Stimulated activated CD4-positive, alpha-beta T cell treated with anti-CD3 and anti-CD28 coated beads, Interleukin-15, amount 100 ng/mL, for 48 hours (primary cell): ENCODE measurements around the gene ANKDD1B.
"Not testable (repeated sequence)": the region's sequence is repeated elsewhere in the genome, so short reads cannot be mapped to it uniquely, and the experiment has no call there.

Experiments used
- DNase-seq, 2 donors: peaks; one replicate each; pipeline ENCODE4 v3.0.0-alpha.2; 2020; ENCODE audit warnings: low read depth in 2 of 2

The ANKDD1B gene

DNA sequence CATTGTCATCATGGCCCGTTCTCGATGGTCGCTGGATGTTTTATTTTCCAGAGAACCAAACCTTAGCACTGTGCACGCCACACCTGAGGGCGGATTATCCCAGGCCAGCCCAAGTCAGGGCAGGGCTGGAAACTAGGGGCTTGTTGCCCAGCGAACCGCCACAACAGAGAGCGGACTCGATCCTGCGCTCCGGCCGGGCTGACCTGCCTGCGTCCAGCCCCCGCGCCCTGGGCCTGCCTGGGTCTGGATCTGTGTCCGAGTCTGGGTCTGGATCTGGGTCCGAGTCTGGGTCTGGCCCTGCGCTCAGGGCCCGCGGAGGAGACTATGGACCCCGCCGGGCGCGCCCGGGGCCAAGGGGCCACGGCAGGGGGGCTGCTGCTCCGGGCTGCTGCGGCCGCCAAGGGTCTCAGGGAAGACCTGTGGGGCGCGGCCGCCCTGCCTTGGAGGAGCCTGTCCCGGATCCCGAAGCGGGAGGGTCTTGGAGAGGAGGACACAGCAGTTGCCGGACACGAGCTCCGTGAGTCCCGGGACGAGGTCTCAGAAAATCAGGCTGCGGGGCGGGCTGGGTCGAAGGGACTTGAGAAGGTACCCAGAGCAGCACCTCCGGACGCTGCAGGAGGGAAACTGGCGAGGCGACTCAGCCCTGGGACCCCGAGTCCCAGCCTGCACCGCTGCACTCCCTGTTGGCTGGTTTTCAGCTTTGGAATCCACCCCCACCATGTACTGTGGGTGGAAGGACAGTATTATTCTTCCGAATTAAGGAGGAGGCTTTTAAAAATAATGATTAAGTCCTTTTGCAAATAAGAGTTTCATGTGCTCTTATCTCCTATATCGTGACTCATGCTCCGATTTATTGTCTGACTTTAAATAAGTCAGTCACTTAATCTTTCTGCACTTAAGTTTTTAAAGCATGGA, at the start of gene ANKDD1B:
Gene ANKDD1B, plus strand, starts transcription at position 143 of the 915 bp plus-strand sequence. Its CDS starts 182 bp downstream, at position 325.
- DNase-seq = peak in 1 of 2 donors; percentile 1

DNA sequence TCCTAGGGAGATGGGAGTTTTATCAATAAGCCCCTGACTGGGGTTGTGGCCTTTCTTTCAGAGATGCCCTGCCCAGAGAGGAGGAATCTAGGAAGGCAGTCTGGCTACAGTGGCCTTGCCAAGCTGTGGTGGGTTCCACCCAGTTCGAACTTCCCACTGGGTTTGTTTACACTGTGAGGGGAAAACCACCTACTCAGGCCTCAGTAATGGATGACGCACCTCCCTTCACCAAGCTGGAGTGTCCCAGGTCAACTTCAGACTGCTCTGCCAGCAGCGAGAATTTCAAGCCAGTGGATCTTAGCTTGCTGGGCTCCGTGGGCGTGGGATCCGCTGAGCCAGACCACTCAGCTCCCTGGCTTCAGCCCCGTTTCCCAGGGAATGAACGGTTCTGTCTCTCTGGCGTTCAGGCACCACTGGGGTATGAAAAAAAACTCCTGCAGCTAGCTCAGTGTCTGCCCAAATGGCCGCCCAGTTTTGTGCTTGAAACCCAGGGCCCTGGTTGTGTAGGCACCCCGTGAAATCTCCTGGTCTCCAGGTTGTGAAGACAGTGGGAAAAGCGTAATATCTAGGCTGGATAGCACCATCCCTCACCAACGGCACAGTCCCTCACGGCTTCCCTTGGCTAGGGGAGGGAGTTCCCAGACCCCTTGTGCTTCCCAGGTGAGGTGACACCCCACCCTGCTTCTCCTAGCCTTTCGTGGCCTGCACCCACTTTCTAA, 45.1 kb upstream of the ANKDD1B start:
- peak in 1 of 2 donors; percentile 6 for DNase-seq

DNA sequence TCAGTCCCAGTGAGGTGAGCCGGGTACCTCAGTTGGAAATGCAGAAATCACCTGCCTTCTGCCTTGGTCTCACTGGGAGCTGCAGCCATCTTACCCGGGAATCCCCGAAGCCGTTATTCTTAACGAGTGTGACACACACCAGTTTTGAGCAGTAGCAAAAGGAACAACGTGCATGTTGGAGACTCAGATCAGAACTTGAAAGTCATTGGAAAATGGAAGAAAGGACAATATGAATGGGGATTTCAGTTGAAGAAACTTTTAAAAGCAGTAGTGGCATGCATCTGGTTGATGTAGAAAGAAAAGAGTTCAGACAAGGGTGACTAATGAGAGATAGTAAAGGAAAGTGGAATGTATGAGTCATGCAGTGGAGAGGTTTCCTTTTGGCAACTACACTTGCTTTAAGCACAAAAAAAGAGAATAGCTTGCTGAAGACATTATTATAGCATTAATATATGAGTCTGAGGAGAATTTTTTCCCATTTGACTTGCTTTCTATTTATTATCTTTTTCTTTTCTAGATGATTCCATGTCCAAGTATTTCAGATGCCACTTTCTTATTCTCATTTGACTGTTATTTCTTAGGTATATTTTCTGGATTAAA, 44.4 kb upstream of the ANKDD1B start:
- peak; percentile 34 to 41 for DNase-seq

GRCh38 chr5:75567710-75568109, 43.5 kb upstream of the ANKDD1B start:
- DNase-seq = peak in 1 of 2 donors; percentile 13

DNA sequence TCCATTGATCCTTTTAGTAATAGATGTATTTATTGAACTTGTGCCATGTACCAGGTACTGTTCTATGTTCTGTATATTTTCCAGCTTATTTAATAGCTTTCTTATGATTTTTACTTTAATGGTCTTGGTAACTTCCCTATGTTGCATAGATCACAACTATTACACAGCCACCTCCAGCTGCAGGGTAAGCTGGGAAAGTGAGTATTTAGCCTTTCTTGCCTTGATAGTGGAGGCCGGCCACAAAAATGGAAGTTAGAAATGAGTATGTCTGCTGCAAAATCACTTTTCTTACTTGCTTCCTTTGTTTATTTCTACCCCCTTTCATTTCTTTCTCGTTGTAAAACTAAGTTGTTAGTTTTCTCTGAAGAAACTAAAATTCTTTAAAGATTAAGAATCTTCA, 43.1 kb upstream of the ANKDD1B start:
- DNase-seq = no peak

DNA sequence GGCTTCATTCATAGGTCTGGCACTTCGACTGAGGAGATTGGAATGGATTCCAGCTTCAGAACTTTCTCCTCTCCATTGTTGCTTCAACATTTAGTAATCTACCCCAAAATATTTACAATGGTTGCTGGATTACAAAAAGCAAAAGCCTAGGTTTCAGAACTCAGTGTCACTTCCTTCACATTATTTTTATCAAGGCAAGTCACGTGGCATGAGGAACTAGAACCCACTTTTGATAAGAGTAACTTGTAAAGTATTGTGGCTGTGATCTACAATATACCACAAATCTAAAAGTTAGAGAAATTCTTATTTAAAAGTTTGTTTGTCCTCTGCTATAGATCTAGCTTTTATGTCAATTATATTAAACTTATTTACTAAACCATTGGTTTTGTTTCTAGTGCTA, 39.7 kb upstream of the ANKDD1B start:
- no peak for DNase-seq

DNA sequence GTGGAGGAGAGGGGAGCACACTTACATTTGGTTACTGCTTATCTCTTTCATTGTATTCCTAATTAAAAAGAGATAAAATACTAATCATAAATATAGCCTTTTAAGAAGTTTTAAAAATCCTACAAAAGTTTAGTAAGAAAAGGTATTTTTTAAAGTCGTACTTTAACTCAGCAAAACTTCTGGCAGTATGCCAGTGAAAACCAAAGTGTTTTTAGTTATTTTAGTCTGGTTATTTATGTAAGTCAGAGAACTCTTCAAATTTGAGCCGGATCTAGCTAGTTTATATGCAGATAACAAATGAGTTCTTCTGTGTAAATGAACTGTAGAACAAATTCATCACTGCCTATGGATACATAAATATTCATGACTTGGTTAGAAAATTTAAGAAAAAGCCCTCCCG, 36.5 kb upstream of the ANKDD1B start:
- DNase-seq = no peak

- DNase-seq = not testable (repeated sequence)
Measured at GRCh38 chr5:75578280-75578679, 33.0 kb upstream of the ANKDD1B start.

DNA sequence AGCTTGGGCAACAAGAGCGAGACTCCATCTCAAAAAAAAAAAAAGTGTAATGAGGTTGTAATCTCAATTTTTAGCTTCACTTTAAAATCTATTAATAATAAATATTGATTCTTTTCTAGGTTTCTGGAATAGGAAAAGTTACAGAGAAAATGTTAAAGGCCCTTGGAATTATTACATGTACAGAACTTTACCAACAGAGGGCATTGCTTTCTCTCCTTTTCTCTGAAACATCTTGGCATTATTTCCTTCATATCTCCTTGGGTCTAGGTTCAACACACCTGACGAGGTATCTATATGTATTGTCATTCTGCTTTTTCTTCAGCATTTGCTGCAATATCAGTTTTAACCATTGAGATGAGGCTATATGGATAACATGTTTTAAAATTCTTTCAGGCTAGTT, 26.6 kb upstream of the ANKDD1B start:
- no peak for DNase-seq

DNA sequence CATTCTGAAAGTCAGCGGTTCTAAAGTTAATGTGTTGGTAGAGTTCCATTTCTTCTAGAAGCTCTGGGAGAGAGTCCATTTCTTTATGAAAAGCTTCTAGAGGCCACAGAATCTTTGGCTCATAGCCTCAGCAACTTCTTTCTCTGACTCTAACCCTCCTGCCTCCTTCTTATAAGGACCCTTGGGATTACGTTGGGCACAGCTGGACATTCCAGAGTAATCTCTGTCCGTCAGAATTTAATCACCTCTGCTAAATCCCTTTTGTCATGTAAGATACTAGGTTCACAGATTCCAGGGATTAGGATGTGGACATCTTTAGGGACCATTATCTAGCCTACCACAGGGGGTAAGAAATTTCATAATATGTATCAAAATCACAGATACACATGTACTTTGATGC, 22.6 kb upstream of the ANKDD1B start:
- no peak for DNase-seq

- DNase-seq = no peak
Measured at GRCh38 chr5:75600535-75600934, 10.7 kb upstream of the ANKDD1B start.

GRCh38 chr5:75601567-75601966, 9.7 kb upstream of the ANKDD1B start:
- DNase-seq = no peak

- no peak for DNase-seq
Measured at GRCh38 chr5:75601996-75602395, 9.3 kb upstream of the ANKDD1B start.

GRCh38 chr5:75603371-75603770, 7.9 kb upstream of the ANKDD1B start:
- no peak for DNase-seq

DNA sequence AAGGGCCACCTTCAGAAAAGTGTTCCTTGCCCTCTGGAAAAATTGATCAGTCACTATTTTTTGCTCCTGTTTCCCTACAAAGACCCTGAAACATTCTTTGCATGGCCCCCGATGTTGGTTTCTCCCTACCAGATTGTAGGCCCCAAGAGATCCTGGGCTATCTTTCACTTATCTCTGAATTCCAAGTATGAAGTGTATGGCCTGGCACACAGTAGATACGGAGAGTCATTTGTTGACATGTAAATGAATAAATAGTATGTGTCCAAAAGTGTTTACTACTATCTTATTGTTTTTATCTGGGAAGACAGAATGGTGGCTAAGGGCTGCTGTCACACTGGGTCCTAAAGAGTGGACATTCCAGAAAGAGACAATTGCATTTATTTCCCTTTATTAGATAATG, 7.4 kb upstream of the ANKDD1B start:
- no peak for DNase-seq

- DNase-seq = not testable (repeated sequence)
Measured at GRCh38 chr5:75607341-75607740, 3.9 kb upstream of the ANKDD1B start.

GRCh38 chr5:75608870-75609269, 2.4 kb upstream of the ANKDD1B start:
- DNase-seq = no peak

DNA sequence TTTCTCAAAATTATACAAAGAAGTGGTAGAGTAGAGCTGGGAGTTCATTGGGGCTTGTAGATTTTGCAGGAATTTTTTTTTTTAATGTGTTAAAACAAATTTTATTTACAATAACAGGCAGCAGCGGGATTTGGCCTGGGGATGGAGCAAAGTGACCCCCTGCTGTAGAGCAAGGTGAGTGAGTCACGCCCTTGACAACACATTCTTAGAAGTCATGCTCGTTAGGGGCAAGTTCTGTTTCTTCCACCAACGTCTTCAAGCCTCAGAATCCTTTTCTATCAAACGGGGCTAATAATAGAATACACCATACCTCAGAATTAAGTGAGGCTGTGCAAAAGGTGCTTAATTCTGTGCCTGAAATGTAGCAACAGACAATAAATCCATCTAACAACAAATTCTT, 1.1 kb upstream of the ANKDD1B start:
- no peak for DNase-seq

DNA sequence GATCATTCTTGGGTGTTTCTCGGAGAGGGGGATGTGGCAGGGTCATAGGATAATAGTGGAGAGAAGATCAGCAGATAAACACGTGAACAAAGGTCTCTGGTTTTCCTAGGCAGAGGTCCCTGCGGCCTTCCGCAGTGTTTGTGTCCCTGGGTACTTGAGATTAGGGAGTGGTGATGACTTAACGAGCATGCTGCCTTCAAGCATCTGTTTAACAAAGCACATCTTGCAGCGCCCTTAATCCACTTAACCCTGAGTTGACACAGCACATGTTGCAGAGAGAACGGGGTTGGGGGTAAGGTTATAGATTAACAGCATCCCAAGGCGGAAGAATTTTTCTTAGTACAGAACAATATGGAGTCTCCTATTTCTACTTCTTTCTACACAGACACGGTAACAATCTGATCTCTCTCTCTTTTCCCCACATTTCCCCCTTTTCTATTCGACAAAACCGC, 368 bp upstream of the ANKDD1B start:
- not testable (repeated sequence) for DNase-seq

DNA sequence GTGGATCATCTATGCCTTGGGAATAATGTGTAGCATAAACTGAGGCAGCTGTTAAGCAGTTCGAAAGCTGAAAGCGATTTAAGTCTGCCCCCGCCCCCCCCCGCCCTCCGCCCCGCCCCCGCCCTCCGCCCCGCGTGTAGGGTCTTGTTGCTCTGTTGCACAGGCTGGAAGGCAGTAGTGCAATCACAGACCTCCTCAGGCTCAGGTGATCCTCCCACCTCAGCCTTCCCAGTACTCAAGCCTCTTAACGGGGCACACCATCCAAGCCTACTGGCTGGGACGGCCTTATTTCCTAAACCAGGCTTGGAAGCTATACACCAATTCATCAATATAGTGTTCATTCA, 945 bp downstream of the ANKDD1B start:
- no peak for DNase-seq

DNA sequence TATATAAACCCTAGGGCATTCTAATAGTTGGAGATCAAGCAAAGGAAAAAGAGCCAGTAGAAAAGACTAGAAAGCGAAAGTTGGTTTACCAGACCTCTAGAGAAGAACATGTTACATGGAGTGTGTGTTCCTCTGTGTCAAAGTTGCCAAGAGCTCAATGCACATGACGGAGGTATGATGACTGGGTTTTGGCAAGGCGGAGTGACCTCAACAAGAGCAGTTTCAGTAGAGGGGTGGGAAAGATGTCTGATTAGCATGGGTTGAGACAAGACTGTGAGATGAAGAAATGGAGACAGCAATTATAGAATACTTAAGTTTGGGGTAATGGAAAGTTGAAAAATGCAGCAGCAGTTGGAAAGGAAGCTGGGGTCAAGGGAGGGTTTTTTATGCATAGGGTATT, 1.6 kb downstream of the ANKDD1B start:
- DNase-seq = no peak

DNA sequence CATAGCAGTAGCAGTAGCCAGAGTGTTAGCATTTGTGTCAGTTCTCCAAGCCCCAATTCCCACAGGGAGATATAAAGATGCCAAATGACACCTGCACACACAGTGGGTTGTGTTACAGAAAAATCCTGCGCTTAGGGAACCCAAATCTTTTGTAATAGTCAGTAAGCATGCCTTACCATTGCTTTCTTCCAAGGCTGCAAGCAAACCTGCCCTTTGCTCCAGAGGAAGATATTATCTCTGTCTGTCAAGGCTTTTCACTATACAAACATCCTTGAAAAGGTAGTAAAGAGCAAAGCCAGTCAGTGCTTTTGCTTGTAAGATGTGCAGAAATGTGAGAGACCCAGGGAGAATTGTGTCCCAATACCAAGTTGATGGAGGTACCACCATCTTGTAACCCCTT, 2.9 kb downstream of the ANKDD1B start:
- DNase-seq = no peak
